ENCODE results near the gene PATE3.

PATE3 gene

DNA sequence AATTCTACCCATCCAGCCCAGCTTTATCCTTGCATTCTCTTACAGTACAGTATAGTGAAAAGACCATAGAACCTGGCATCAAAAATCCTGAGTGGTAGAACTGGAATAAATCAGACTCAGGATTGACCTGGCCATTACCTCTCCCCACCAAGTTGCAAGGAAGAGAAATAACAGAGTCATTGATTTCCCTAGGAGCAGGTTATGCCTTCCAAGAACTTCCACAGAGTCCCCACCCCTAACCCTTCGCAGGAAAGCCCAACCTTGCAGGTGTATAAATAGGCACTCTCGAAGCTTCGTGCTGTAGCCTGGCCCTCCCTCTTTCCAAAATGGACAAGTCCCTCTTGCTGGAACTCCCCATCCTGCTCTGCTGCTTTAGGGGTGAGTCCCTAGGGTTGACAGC lies 41.9 kb upstream of the PATE3 start, which contains the start of gene PATE1:
Gene PATE1 (plus strand): TSS at position 301 of the 400 bp plus-strand sequence. CDS start 26 bp downstream, at position 327.
- Histone ChIP-seq H2AFZ (ENCODE audit: low read length) (no peak within 1 kb of the TSS), H3K9me2 (replicated peaks; ENCODE audit: insufficient read depth, low read length) (no peaks in the 10 kb centered on the region), H3K27me3 (replicated peaks; ENCODE audit: insufficient read depth, low read length) (no peaks in the 10 kb centered on the region), H3K4me1 (ENCODE audit: low read length) (no peaks in the 10 kb centered on the region), H4K20me1 (ENCODE audit: insufficient read depth, low read length) (no peaks in the 10 kb centered on the region), H3K27ac (ENCODE audit: low read length) (no peak within 1 kb of the TSS), H3K9ac (ENCODE audit: low read length) (no peak within 1 kb of the TSS), H3K9me3 (replicated peaks; ENCODE audit: insufficient read depth, low read length) (no peaks in the 10 kb centered on the region), H3K79me2 (ENCODE audit: low read length) (no peaks in the 10 kb centered on the region), H3K4me2 (ENCODE audit: low read depth, low read length) (no peak within 1 kb of the TSS), H3K36me3 (replicated peaks; ENCODE audit: insufficient read depth, low read length) (no peaks in the 10 kb centered on the region), H3K4me3 (ENCODE audit: low read length) (no peak within 1 kb of the TSS), H3F3A (ENCODE audit: insufficient read depth, low read length) (no peaks in the 10 kb centered on the region)
- TF ChIP-seq, protein P1, sequence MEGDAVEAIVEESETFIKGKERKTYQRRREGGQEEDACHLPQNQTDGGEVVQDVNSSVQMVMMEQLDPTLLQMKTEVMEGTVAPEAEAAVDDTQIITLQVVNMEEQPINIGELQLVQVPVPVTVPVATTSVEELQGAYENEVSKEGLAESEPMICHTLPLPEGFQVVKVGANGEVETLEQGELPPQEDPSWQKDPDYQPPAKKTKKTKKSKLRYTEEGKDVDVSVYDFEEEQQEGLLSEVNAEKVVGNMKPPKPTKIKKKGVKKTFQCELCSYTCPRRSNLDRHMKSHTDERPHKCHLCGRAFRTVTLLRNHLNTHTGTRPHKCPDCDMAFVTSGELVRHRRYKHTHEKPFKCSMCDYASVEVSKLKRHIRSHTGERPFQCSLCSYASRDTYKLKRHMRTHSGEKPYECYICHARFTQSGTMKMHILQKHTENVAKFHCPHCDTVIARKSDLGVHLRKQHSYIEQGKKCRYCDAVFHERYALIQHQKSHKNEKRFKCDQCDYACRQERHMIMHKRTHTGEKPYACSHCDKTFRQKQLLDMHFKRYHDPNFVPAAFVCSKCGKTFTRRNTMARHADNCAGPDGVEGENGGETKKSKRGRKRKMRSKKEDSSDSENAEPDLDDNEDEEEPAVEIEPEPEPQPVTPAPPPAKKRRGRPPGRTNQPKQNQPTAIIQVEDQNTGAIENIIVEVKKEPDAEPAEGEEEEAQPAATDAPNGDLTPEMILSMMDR (IDR thresholded peaks at IDR 0.05; ENCODE audit: low read length), result no peak
- TF ChIP-seq EZH2 (optimal IDR thresholded peaks at IDR 0.05; ENCODE audit: low read depth, low read length) (no peak), EZH2phosphoT487 (IDR thresholded peaks at IDR 0.05; ENCODE audit: low read length) (no peak)
- no peak for DNase-seq

DNA sequence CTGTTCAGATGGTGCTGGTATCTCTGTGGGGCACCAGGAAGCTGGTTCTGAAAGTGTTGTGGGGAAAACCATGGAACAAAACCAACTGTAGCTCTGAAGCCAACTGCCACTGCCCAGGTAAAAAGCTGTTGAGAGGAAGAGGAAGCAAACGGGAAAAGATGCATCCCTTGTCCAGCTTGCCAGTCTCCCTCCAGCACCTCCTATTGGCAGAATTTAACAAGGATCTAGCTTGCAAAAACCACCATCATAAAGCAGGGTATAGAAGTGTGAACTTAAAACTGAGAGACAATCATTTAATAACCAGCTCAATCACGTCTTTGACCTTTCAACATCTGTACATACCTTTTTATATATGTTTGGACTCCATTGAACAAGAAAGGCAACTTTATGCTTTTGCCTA lies 37.3 kb upstream of the PATE3 start:
- Histone ChIP-seq H3K36me3 (replicated peaks; ENCODE audit: insufficient read depth, low read length) (no peaks in the 10 kb centered on the region), H3K4me2 (ENCODE audit: low read depth, low read length) (no peak overlapping the region), H3K79me2 (ENCODE audit: low read length) (no peaks in the 10 kb centered on the region), H3K4me1 (ENCODE audit: low read length) (no peaks in the 10 kb centered on the region), H2AFZ (ENCODE audit: low read length) (no peak overlapping the region), H3K4me3 (ENCODE audit: low read length) (no peak overlapping the region), H3K27ac (ENCODE audit: low read length) (no peak overlapping the region), H3K9ac (ENCODE audit: low read length) (no peak overlapping the region), H4K20me1 (ENCODE audit: insufficient read depth, low read length) (0 out of 2 replicates have a peak, but pooled peaks cover 3% of the 10 kb centered on the region), H3F3A (ENCODE audit: insufficient read depth, low read length) (no peaks in the 10 kb centered on the region), H3K27me3 (replicated peaks; ENCODE audit: insufficient read depth, low read length) (no peaks in the 10 kb centered on the region), H3K9me2 (replicated peaks; ENCODE audit: insufficient read depth, low read length) (no peaks in the 10 kb centered on the region), H3K9me3 (replicated peaks; ENCODE audit: insufficient read depth, low read length) (no peaks in the 10 kb centered on the region)
- no peak for TF ChIP-seq EZH2 (optimal IDR thresholded peaks at IDR 0.05; ENCODE audit: low read depth, low read length)
- no peak for TF ChIP-seq EZH2phosphoT487 (IDR thresholded peaks at IDR 0.05; ENCODE audit: low read length)
- TF ChIP-seq, protein P1 (IDR thresholded peaks at IDR 0.05; ENCODE audit: low read length), result no peak
- DNase-seq, result no peak

DNA sequence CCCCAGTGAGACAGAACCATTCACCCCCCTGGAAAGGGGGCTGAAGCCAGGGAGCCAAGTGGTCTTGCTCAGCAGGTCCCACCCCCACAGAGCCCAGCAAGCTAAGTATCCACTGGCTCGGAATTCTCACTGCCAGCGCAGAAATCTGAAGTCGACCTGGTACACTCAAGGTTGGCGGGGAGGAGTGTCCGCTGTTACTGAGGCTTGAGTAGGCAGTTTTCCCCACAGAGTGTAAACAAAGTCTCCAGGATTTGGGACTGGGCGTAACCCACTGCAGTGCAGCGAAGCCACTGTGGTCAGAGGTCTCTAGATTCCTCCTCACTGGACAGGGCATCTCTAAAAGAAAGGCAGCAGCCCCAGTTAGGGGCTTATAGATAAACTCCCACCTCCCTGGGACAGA lies 31.9 kb upstream of the PATE3 start:
- Histone ChIP-seq H3K4me3 (ENCODE audit: low read length) (no peak overlapping the region), H2AFZ (ENCODE audit: low read length) (no peak overlapping the region), H3K27ac (ENCODE audit: low read length) (no peak overlapping the region), H3K4me2 (ENCODE audit: low read depth, low read length) (no peak overlapping the region), H3K9ac (ENCODE audit: low read length) (no peak overlapping the region), H3K4me1 (ENCODE audit: low read length) (no peaks in the 10 kb centered on the region), H3K36me3 (replicated peaks; ENCODE audit: insufficient read depth, low read length) (no peaks in the 10 kb centered on the region), H4K20me1 (ENCODE audit: insufficient read depth, low read length) (0 out of 2 replicates have a peak, but pooled peaks cover 3% of the 10 kb centered on the region), H3K79me2 (ENCODE audit: low read length) (no peaks in the 10 kb centered on the region), H3F3A (ENCODE audit: insufficient read depth, low read length) (no peaks in the 10 kb centered on the region), H3K9me3 (replicated peaks; ENCODE audit: insufficient read depth, low read length) (no peaks in the 10 kb centered on the region), H3K9me2 (replicated peaks; ENCODE audit: insufficient read depth, low read length) (no peaks in the 10 kb centered on the region), H3K27me3 (replicated peaks; ENCODE audit: insufficient read depth, low read length) (no peaks in the 10 kb centered on the region)
- no peak for TF ChIP-seq EZH2phosphoT487 (IDR thresholded peaks at IDR 0.05; ENCODE audit: low read length)
- TF ChIP-seq EZH2 (optimal IDR thresholded peaks at IDR 0.05; ENCODE audit: low read depth, low read length), result no peak
- TF ChIP-seq, protein P1 (IDR thresholded peaks at IDR 0.05; ENCODE audit: low read length), result no peak
- no peak for DNase-seq
